WI38 (cell line): ENCODE results near the gene HYDIN.

Experiments
- H3K4me3 ChIP-seq: 2 replicates; pipeline ENCODE4 v1.5.1; 2011; ENCODE audit warnings: low read depth, mild to moderate bottlenecking, control low read depth, low read length
- TF ChIP-seq, protein P1 (sequence below): IDR thresholded peaks from 2 replicates; pipeline ENCODE4 v1.5.1; 2012; ENCODE audit warnings: low read depth, mild to moderate bottlenecking, control low read depth, low read length

The HYDIN gene

DNA sequence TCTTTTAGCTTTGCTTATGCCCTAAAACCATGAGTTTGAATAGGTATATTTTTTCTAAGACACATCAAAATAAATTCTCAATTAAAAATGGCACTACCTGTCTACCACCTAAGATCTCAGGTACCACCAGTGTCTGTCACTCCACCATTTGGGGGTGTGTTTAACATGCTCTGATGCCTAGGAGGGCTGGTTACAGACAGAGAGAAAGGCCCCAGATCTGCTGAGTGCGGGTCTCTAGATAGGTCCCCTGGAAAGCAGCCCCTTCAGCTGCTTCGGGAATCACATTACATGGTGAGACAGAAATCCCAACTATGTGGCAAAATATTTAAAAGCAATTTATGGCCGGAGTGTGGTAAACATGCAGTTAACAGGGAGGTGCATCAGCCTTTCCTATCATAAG lies 428.9 kb downstream of the HYDIN start:
- H3K4me3 ChIP-seq, result no peak overlapping the region; the same call in 1 of the 2 replicates
- TF ChIP-seq, protein P1, sequence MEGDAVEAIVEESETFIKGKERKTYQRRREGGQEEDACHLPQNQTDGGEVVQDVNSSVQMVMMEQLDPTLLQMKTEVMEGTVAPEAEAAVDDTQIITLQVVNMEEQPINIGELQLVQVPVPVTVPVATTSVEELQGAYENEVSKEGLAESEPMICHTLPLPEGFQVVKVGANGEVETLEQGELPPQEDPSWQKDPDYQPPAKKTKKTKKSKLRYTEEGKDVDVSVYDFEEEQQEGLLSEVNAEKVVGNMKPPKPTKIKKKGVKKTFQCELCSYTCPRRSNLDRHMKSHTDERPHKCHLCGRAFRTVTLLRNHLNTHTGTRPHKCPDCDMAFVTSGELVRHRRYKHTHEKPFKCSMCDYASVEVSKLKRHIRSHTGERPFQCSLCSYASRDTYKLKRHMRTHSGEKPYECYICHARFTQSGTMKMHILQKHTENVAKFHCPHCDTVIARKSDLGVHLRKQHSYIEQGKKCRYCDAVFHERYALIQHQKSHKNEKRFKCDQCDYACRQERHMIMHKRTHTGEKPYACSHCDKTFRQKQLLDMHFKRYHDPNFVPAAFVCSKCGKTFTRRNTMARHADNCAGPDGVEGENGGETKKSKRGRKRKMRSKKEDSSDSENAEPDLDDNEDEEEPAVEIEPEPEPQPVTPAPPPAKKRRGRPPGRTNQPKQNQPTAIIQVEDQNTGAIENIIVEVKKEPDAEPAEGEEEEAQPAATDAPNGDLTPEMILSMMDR, result no peak

DNA sequence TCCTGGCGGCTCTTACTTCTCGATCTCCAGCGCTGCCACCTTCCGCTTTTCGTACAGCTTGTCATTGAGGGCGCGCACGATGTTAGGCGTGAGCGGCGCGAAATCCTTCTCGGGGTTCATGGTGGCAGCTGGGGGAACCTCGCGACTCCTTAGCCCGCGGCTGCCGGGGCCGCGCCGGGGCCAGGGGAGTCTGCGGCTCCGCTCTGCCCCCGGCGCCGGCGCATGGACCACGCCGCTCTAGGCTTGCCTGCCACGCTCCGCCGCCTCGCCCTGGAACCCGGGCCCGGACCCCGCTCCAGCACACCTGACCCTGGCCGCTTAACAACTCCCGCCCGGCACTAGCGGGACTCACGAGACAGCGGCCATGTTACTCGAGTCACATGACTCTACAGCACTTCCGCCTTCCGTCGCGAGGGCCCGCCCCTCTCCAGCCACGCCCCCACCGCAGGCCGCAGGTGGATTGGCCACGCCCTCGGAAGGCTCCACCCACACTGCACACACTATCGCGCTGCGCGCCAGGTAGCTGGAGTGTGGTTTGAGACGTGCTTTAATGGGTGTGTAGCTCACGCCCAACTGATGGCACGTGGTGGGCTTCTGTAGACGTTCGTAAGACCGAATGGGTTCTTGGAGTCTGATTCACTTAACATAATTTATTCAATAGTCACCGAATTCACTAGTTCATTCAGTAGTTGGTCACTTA lies 429.6 kb downstream of the HYDIN start, which contains the start of gene VAC14:
VAC14 (minus strand) TSS at position 378 of the 700 bp plus-strand sequence; CDS start at position 120, 258 bp downstream.
- peak within 1 kb of the TSS; percentile 84 for H3K4me3 ChIP-seq
- TF ChIP-seq, protein P1, result no peak

DNA sequence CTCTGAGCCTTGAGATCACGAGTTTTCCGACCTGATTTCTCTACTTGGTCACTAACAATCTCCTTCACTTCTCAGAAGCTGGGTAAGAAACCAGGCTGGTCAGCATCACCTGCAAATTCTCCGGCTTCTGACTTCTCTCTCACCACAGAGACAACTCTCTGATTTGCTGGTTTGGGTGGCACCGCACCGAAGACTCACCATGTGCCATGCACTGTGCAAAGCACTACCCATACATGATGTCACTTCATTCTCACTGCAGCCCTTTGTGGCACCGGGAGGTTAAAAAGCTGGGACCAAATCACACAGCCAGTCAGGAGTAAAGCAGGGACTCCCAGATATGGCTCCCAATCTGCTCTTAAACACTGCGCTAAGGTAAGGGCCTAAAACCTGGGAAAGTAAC lies 430.2 kb downstream of the HYDIN start:
- H3K4me3 ChIP-seq, result peak overlapping the region; percentile 84
- TF ChIP-seq, protein P1, result no peak

GRCh38 chr16:70796301-70796700 lies 434.2 kb downstream of the HYDIN start:
- TF ChIP-seq, protein P1, result no peak

GRCh38 chr16:70795296-70795912 lies 435.1 kb downstream of the HYDIN start:
- TF ChIP-seq, protein P1, result no peak
- no peak overlapping the region for H3K4me3 ChIP-seq

More at GRCh38 chr16:70796301-70796700, 434.2 kb downstream of the HYDIN start:
- no peak overlapping the region for H3K4me3 ChIP-seq

DNA sequence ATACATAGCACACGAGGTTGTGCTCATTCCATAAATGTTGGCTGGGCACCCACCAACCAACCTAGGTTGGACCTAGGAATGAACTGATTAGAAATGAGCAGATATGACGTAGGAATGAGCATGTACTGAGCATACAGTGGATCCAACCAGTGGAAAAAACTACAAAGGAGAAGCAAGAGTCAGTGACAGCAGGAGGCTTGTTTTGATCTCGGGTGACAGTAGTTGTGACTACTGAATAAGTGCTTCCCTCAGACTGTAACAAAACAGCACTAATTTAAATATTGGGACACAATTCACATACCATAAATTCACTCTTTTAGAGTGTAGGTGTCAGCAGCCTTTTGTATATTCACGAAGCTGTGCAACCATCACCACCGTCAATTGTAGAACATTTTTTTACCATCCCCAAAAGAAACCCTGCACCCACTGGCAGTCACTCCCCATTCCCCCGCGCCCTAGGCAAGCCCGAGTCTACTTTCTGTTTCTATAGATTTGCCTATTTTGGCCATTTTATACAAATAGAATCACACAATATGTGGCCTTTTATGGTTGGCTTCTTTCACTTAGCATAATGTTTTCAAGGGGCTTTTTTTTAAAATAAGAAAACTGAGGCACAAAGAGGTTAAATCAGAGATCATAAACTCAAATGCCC lies 436.5 kb downstream of the HYDIN start:
- no peak overlapping the region for H3K4me3 ChIP-seq
- TF ChIP-seq, protein P1, result no peak

DNA sequence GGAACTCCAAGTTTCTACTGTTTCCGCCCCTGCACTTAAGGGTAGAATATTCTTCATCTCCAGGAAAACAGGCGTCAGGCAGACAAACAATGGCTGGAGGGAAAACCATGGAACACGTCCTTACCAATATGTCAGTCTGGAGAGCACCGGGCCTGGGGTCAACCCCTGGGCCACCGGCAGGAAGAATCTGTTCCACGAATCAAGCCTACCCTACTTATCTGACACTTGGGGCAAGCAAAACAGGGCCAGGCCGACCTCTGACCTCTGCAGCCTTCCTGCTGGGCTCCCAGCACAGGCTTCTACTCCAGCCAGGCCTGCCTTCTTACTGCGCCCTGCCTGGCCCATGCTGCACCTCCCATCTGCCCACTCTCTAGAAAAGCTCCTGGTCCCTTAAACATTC lies 439.7 kb downstream of the HYDIN start:
- no peak overlapping the region for H3K4me3 ChIP-seq
- TF ChIP-seq, protein P1, result no peak
